Uterus (tissue), 4 donors: ENCODE results near the gene STX16. TPM values are rescaled to one million over a fixed set of nuclear protein-coding genes. Genes with fewer than 3 reads are reported as not detected.

ENCODE experiments used
- DNase-seq, 2 donors: peaks; one replicate each; pipeline ENCODE4 v3.0.0-alpha.2; 2019 to 2020
- H3K27ac ChIP-seq, 2 donors: fragments of 200-600 bp; sonication (generic); 1 replicate in 1 of 2; 2 replicates in 1 of 2; pipeline ENCODE4 v1.5.1; 2016 to 2018
- H3K27me3 ChIP-seq, 2 donors: fragments of 200-600 bp; sonication (generic); one replicate each; pipeline ENCODE4 v1.5.1; 2018 to 2019; ENCODE audit warnings: control low read depth in 1 of 2
- H3K36me3 ChIP-seq, 2 donors: fragments of 200-600 bp; sonication (generic); one replicate each; pipeline ENCODE4 v1.5.1; 2019; ENCODE audit warnings: control low read depth in 1 of 2
- H3K4me1 ChIP-seq, 2 donors: fragments of 200-600 bp; sonication (generic); one replicate each; pipeline ENCODE4 v1.5.1; 2018 to 2019; ENCODE audit warnings: control low read depth in 1 of 2
- H3K4me3 ChIP-seq, 2 donors: fragments of 200-600 bp; sonication (generic); 1 replicate in 1 of 2; 2 replicates in 1 of 2; pipeline ENCODE4 v1.5.1; 2018 to 2019; ENCODE audit warnings: mild to moderate bottlenecking in 1 of 2
- H3K9me3 ChIP-seq, 2 donors: fragments of 200-600 bp; sonication (generic); one replicate each; pipeline ENCODE4 v1.5.1; 2019; ENCODE audit warnings: control low read depth in 1 of 2
- CTCF ChIP-seq, 4 experiments: fragments of 200-600 bp in 2 of 4; fragments of 450-650 bp in 2 of 4; sonication (generic) in 2 of 4; IDR thresholded peaks; one replicate each; pipeline ENCODE4 v1.5.1; 2016 to 2019; ENCODE audit warnings: antibody characterized with exemption in 4 of 4, mild to moderate bottlenecking in 2 of 4, moderate library complexity in 1 of 4
- POLR2A ChIP-seq, 2 donors: fragments of 450-650 bp; IDR thresholded peaks; one replicate each; pipeline ENCODE4 v1.6.1; 2016; ENCODE audit warnings: antibody characterized with exemption in 2 of 2, mild to moderate bottlenecking in 1 of 2, moderate library complexity in 1 of 2
- intact Hi-C: fragments of 100-400 bp; cut with DNase I; formaldehyde crosslinking; loops from one replicate; pipeline ENCODE4 v1.15.1; 2023; ENCODE audit warnings: low total_unique reads
- total RNA-seq, 4 donors: library from RNA; depleted of rRNA in 3 of 4; stranded (reverse); fragments of >200 nt in 3 of 4; gene quantifications; one replicate each; pipeline versions ENCODE4 v1.1.0 to v1.2.4, GENCODE V29; 2014 to 2023
- donor health status: DM: yes; HTN: yes; CAD: no.

STX16 gene
- total RNA-seq, 4 donors from 2014 or later = 32.6 to 82.7 (median 60.8) TPM

DNA sequence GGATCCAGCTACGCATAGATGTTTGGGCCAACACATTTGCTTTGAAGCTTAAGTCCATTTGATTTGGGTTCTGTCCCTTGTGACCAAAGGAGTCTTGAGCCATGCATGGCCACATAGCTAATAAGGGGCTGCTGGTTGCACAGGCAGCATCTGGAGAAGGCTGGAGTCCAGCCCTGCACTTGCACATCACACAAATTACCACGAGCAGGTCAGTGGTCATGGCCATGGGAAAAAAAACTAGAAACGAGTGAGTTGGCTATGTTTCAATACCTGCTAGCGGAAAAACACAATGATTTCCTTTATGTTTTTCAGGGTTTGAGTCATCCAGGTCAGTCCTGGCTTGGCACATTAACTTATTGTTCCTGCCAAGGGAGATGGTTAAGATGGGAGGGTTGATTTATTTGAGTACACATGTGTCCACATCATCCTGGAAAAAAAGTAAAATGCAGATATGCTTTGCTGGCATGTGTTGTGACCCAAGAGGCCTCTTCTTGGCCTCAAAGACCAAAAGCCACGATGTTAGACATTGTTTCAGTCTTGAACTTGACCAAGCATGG, 5.6 kb upstream of the STX16 start:
- Histone ChIP-seq H3K27me3 (no peaks in the 10 kb centered on the region), H3K27ac (peak overlapping the region in 1 of 2 donors; percentile 37), H3K4me3 (no peak overlapping the region), H3K9me3 (no peaks in the 10 kb centered on the region), H3K4me1 (peaks cover 0 to 13% of the 10 kb centered on the region in 2 donors), H3K36me3 (no peaks in the 10 kb centered on the region)
- intact Hi-C loops = no loop called here
- TF ChIP-seq POLR2A (IDR thresholded peaks at IDR 0.05) (no peak), CTCF (IDR thresholded peaks at IDR 0.05) (no peak)
- peak in 1 of 2 donors; percentile 55 for DNase-seq

DNA sequence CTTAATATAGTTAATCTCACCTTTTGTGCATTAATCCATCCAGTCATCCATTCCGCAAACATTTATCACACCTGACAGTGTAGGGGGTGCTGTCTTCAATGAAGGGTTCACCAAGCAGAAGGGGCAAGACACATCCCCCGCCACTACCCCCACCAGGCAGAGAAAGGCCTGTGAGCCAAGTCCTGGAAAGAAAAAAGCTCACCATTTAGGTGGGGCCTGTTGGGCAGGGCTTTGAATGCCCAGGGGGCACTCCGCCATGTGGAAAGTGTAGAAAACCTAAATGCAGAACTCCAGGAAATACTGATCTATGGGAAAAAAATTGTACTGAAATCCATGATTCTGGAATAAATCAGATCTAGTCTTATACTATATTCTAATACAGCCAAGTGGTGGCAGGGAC, 4.8 kb upstream of the STX16 start:
- Histone ChIP-seq H3K4me3 (no peak overlapping the region), H3K4me1 (peaks cover 0 to 14% of the 10 kb centered on the region in 2 donors)
- intact Hi-C loops = no loop called here

GRCh38 chr20:58646703-58647102, 4.4 kb upstream of the STX16 start:
- Histone ChIP-seq H3K4me1 (peaks cover 0 to 14% of the 10 kb centered on the region in 2 donors), H3K36me3 (no peaks in the 10 kb centered on the region), H3K4me3 (no peak overlapping the region), H3K27ac (peak overlapping the region in 1 of 2 donors; percentile 79), H3K27me3 (no peaks in the 10 kb centered on the region), H3K9me3 (no peaks in the 10 kb centered on the region)
- intact Hi-C loops = no loop called here
- no peak for TF ChIP-seq POLR2A (IDR thresholded peaks at IDR 0.05)
- TF ChIP-seq CTCF (IDR thresholded peaks at IDR 0.05) = no peak
- DNase-seq = no peak

More for the DNA sequence above, 4.8 kb upstream of the STX16 start:
- Histone ChIP-seq H3K27me3 (no peaks in the 10 kb centered on the region), H3K9me3 (no peaks in the 10 kb centered on the region), H3K27ac (no peak overlapping the region), H3K36me3 (no peaks in the 10 kb centered on the region)
- TF ChIP-seq CTCF (IDR thresholded peaks at IDR 0.05) (no peak), POLR2A (IDR thresholded peaks at IDR 0.05) (no peak)
- no peak for DNase-seq

GRCh38 chr20:58647162-58647795, 3.8 kb upstream of the STX16 start:
- peaks cover 0 to 14% of the 10 kb centered on the region in 2 donors for H3K4me1 ChIP-seq

More at GRCh38 chr20:58647162-58647795, 3.8 kb upstream of the STX16 start:
- DNase-seq = no peak
- peak overlapping the region; percentile 78 to 79 for H3K27ac ChIP-seq
- TF ChIP-seq POLR2A (IDR thresholded peaks at IDR 0.05) (no peak), CTCF (IDR thresholded peaks at IDR 0.05) (no peak)
- H3K36me3 ChIP-seq = no peaks in the 10 kb centered on the region
- intact Hi-C loops = no loop called here
- H3K27me3 ChIP-seq = no peaks in the 10 kb centered on the region
- no peaks in the 10 kb centered on the region for H3K9me3 ChIP-seq
- H3K4me3 ChIP-seq = no peak overlapping the region
